Measurements from ENCODE around the gene SNCA.

SNCA gene

GRCh38 chr4:89757154-89757719, 79.7 kb downstream of the SNCA start:
- Histone ChIP-seq H3K36me3 (ENCODE audit: insufficient read depth, low read length) (no peaks in the 10 kb centered on the region), H3K27ac (ENCODE audit: low read depth, low read length, poor library complexity, severe bottlenecking) (no peak overlapping the region), H3K9me3 (ENCODE audit: low read length) (no peaks in the 10 kb centered on the region), H3K4me3 (ENCODE audit: low read depth, low read length, poor library complexity, severe bottlenecking) (no peak overlapping the region), H2AFZ (ENCODE audit: low read length) (no peak overlapping the region), H3K27me3 (ENCODE audit: insufficient read depth, low read length) (no peaks in the 10 kb centered on the region), H4K20me1 (ENCODE audit: insufficient read depth, low read length) (no peaks in the 10 kb centered on the region), H3K4me1 (ENCODE audit: insufficient read depth, low read length, severe bottlenecking) (no peaks in the 10 kb centered on the region), H3F3A (ENCODE audit: insufficient read depth, low read length) (no peaks in the 10 kb centered on the region), H3K79me2 (ENCODE audit: insufficient read depth, low read length) (no peaks in the 10 kb centered on the region), H3K9ac (ENCODE audit: low read length) (no peak overlapping the region), H3K9me2 (ENCODE audit: low read depth, low read length) (no peaks in the 10 kb centered on the region), H3K4me2 (ENCODE audit: low read length) (no peak overlapping the region)
- no peak for TF ChIP-seq EZH2 (IDR thresholded peaks at IDR 0.05; ENCODE audit: borderline replicate concordance, low read length)
- no peak for TF ChIP-seq CTCF (IDR thresholded peaks at IDR 0.05; ENCODE audit: low read length)

- H3K27ac ChIP-seq (ENCODE audit: low read depth, low read length, poor library complexity, severe bottlenecking), result no peak overlapping the region
- H3K4me3 ChIP-seq (ENCODE audit: low read depth, low read length, poor library complexity, severe bottlenecking), result no peak overlapping the region
- H3K36me3 ChIP-seq (ENCODE audit: insufficient read depth, low read length), result no peaks in the 10 kb centered on the region
- no peaks in the 10 kb centered on the region for H3F3A ChIP-seq (ENCODE audit: insufficient read depth, low read length)
- H3K27me3 ChIP-seq (ENCODE audit: insufficient read depth, low read length), result no peaks in the 10 kb centered on the region
- no peak for TF ChIP-seq EZH2 (IDR thresholded peaks at IDR 0.05; ENCODE audit: borderline replicate concordance, low read length)
- no peak for TF ChIP-seq CTCF (IDR thresholded peaks at IDR 0.05; ENCODE audit: low read length)
- H3K9ac ChIP-seq (ENCODE audit: low read length), result no peak overlapping the region
- H3K9me3 ChIP-seq (ENCODE audit: low read length), result no peaks in the 10 kb centered on the region
- H3K4me1 ChIP-seq (ENCODE audit: insufficient read depth, low read length, severe bottlenecking), result no peaks in the 10 kb centered on the region
- H2AFZ ChIP-seq (ENCODE audit: low read length), result no peak overlapping the region
- H3K79me2 ChIP-seq (ENCODE audit: insufficient read depth, low read length), result no peaks in the 10 kb centered on the region
- no peaks in the 10 kb centered on the region for H3K9me2 ChIP-seq (ENCODE audit: low read depth, low read length)
- H3K4me2 ChIP-seq (ENCODE audit: low read length), result no peak overlapping the region
- no peaks in the 10 kb centered on the region for H4K20me1 ChIP-seq (ENCODE audit: insufficient read depth, low read length)
Measured at GRCh38 chr4:89755220-89755619, 81.7 kb downstream of the SNCA start.

- no peaks in the 10 kb centered on the region for H3K27me3 ChIP-seq (ENCODE audit: insufficient read depth, low read length)
- H3K4me2 ChIP-seq (ENCODE audit: low read length), result no peak overlapping the region
- no peak overlapping the region for H3K27ac ChIP-seq (ENCODE audit: low read depth, low read length, poor library complexity, severe bottlenecking)
- H3K9me3 ChIP-seq (ENCODE audit: low read length), result no peaks in the 10 kb centered on the region
- no peaks in the 10 kb centered on the region for H3K4me1 ChIP-seq (ENCODE audit: insufficient read depth, low read length, severe bottlenecking)
- H3K9me2 ChIP-seq (ENCODE audit: low read depth, low read length), result no peaks in the 10 kb centered on the region
- H2AFZ ChIP-seq (ENCODE audit: low read length), result no peak overlapping the region
- H3K36me3 ChIP-seq (ENCODE audit: insufficient read depth, low read length), result no peaks in the 10 kb centered on the region
- no peak overlapping the region for H3K4me3 ChIP-seq (ENCODE audit: low read depth, low read length, poor library complexity, severe bottlenecking)
- no peaks in the 10 kb centered on the region for H4K20me1 ChIP-seq (ENCODE audit: insufficient read depth, low read length)
- no peaks in the 10 kb centered on the region for H3F3A ChIP-seq (ENCODE audit: insufficient read depth, low read length)
- TF ChIP-seq CTCF (IDR thresholded peaks at IDR 0.05; ENCODE audit: low read length), result no peak
- no peak for TF ChIP-seq EZH2 (IDR thresholded peaks at IDR 0.05; ENCODE audit: borderline replicate concordance, low read length)
- no peaks in the 10 kb centered on the region for H3K79me2 ChIP-seq (ENCODE audit: insufficient read depth, low read length)
- no peak overlapping the region for H3K9ac ChIP-seq (ENCODE audit: low read length)
Measured at GRCh38 chr4:89754531-89754930, 82.4 kb downstream of the SNCA start.
